T follicular helper cell (primary cell): ENCODE data around the gene COMMD10.

Source experiments
- DNase-seq: peaks from one replicate; pipeline ENCODE4 v3.0.0-alpha.2; 2020; ENCODE audit warnings: low read depth

Gene COMMD10

GRCh38 chr5:116216246-116216645, 131.4 kb downstream of the COMMD10 start:
- DNase-seq, result no peak

- DNase-seq, result no peak
Observed at GRCh38 chr5:116225281-116225922, 140.6 kb downstream of the COMMD10 start.

- no peak for DNase-seq
Observed at GRCh38 chr5:116229131-116229689, 144.4 kb downstream of the COMMD10 start.

- no peak for DNase-seq
Observed at GRCh38 chr5:116231288-116231687, 146.5 kb downstream of the COMMD10 start.

- DNase-seq, result no peak
Observed at GRCh38 chr5:116234681-116235080, 149.9 kb downstream of the COMMD10 start.

GRCh38 chr5:116237917-116238500, 153.2 kb downstream of the COMMD10 start:
- DNase-seq, result no peak

GRCh38 chr5:116242343-116242742, 157.5 kb downstream of the COMMD10 start:
- DNase-seq, result no peak

GRCh38 chr5:116248432-116248831, 163.6 kb downstream of the COMMD10 start:
- no peak for DNase-seq

- DNase-seq, result no peak
Observed at GRCh38 chr5:116249648-116250047, 164.8 kb downstream of the COMMD10 start.

- no peak for DNase-seq
Observed at GRCh38 chr5:116256717-116257116, 171.9 kb downstream of the COMMD10 start.

- no peak for DNase-seq
Observed at GRCh38 chr5:116265471-116265870, 180.6 kb downstream of the COMMD10 start.

- DNase-seq, result no peak
Observed at GRCh38 chr5:116271446-116272025, 186.7 kb downstream of the COMMD10 start.

GRCh38 chr5:116272281-116272941, 187.6 kb downstream of the COMMD10 start:
- DNase-seq, result no peak

- DNase-seq, result no peak
Observed at GRCh38 chr5:116273448-116274242, 188.8 kb downstream of the COMMD10 start.

- no peak for DNase-seq
Observed at GRCh38 chr5:116274251-116274650, 189.4 kb downstream of the COMMD10 start.

- DNase-seq, result no peak
Observed at GRCh38 chr5:116275282-116275681, 190.5 kb downstream of the COMMD10 start.

- DNase-seq, result no peak
Observed at GRCh38 chr5:116276952-116277351, 192.1 kb downstream of the COMMD10 start.

- no peak for DNase-seq
Observed at GRCh38 chr5:116280149-116280803, 195.5 kb downstream of the COMMD10 start.

- no peak for DNase-seq
Observed at GRCh38 chr5:116281309-116281708, 196.5 kb downstream of the COMMD10 start.

- no peak for DNase-seq
Observed at GRCh38 chr5:116288524-116288923, 203.7 kb downstream of the COMMD10 start.

GRCh38 chr5:116289276-116289675, 204.5 kb downstream of the COMMD10 start:
- DNase-seq, result no peak
